B cell (primary cell): ENCODE measurements around the gene PSKH1. TPM values are rescaled to one million over a fixed set of nuclear protein-coding genes. Genes with fewer than 3 reads are reported as not detected.

Experiments
- ATAC-seq: fragments of 200-7000 bp; cut with Tn5 transposase; one replicate; pipeline ENCODE4 v1.10.0; 2021; ENCODE audit warnings: low read depth, mild to moderate bottlenecking, moderate number of reproducible peaks, moderate library complexity
- CTCF ChIA-PET: fragments of 350-600 bp; sonication (Branson Sonifier 250); formaldehyde crosslinking; loops from one replicate; lab custom pipeline; 2021; ENCODE audit warnings: antibody characterized with exemption, inconsistent platforms; lab: Charles Lee
- POLR2A ChIA-PET: fragments of 350-600 bp; sonication (Branson Sonifier 250); formaldehyde crosslinking; loops from one replicate; lab custom pipeline; 2021; ENCODE audit warnings: antibody characterized with exemption; lab: Charles Lee
- DNase-seq: peaks from one replicate; pipeline ENCODE4 v3.0.0; 2013
- H2AFZ ChIP-seq: 2 replicates; pipeline ENCODE4 v1.6.1; 2012; ENCODE audit warnings: mild to moderate bottlenecking, low read depth, low read length; ENCODE audit not compliant: insufficient read depth, poor library complexity, severe bottlenecking
- H3K27ac ChIP-seq, 2 donors: 1 replicate in 1 of 2; 2 replicates in 1 of 2; pipeline ENCODE4 v1.5.1; 2012 to 2013; ENCODE audit warnings: low read length in 2 of 2, mild to moderate bottlenecking in 2 of 2, moderate library complexity in 1 of 2
- H3K27me3 ChIP-seq, 4 experiments: fragments of 200-600 bp in 1 of 4; sonication (generic) in 1 of 4; replicated peaks in 1 of 4; 1 replicate in 2 of 4; 2 replicates in 2 of 4; pipeline versions ENCODE4 v1.6.1 to v1.7.0; 2013 to 2016; ENCODE audit warnings: low read length in 3 of 4, mild to moderate bottlenecking in 2 of 4, mixed read lengths in 1 of 4, moderate library complexity in 1 of 4; ENCODE audit not compliant: insufficient read depth in 4 of 4, control insufficient read depth in 3 of 4; ENCODE audit errors: control extremely low read depth in 1 of 4
- H3K36me3 ChIP-seq, 2 experiments: replicated peaks in 1 of 2; 1 replicate in 1 of 2; 2 replicates in 1 of 2; pipeline versions ENCODE4 v1.6.1 to v1.7.1; 2013; ENCODE audit warnings: low read length in 1 of 2; ENCODE audit not compliant: insufficient read depth in 2 of 2, control insufficient read depth in 1 of 2; ENCODE audit errors: control extremely low read depth in 1 of 2, extremely low read depth in 1 of 2
- H3K4me1 ChIP-seq, 2 donors: fragments of 200-600 bp in 1 of 2; sonication (generic) in 1 of 2; 1 replicate in 1 of 2; 2 replicates in 1 of 2; pipeline versions ENCODE4 v1.5.1 to v1.6.1; 2013 to 2017; ENCODE audit warnings: low read length in 2 of 2; ENCODE audit not compliant: control insufficient read depth in 2 of 2, insufficient read depth in 2 of 2
- H3K4me2 ChIP-seq: replicated peaks from 2 replicates; pipeline ENCODE3; 2012; ENCODE audit warnings: mild to moderate bottlenecking, low read depth, low read length; ENCODE audit not compliant: poor library complexity, severe bottlenecking
- H3K4me3 ChIP-seq, 5 experiments: fragments of 200-600 bp in 1 of 5; sonication (generic) in 1 of 5; 1 replicate in 3 of 5; 2 replicates in 2 of 5; pipeline versions ENCODE4 v1.5.1 to v1.7.0; 2011 to 2016; ENCODE audit warnings: low read length in 4 of 5, mild to moderate bottlenecking in 4 of 5, low read depth in 2 of 5, control low read depth in 1 of 5, moderate library complexity in 1 of 5; ENCODE audit not compliant: insufficient read depth in 1 of 5; ENCODE audit errors: control extremely low read depth in 1 of 5, extremely low read depth in 1 of 5
- H3K79me2 ChIP-seq: fragments of 200-600 bp; sonication (generic); one replicate; pipeline ENCODE4 v1.6.0; 2016; ENCODE audit warnings: low read length; ENCODE audit not compliant: control insufficient read depth, insufficient read depth
- H3K9ac ChIP-seq: fragments of 200-600 bp; sonication (generic); 2 replicates; pipeline ENCODE4 v1.6.1; 2017; ENCODE audit warnings: mild to moderate bottlenecking, low read length, moderate library complexity
- H3K9me3 ChIP-seq, 3 donors: one replicate each; pipeline versions ENCODE4 v1.6.1 to v1.7.1; 2013; ENCODE audit warnings: low read length in 2 of 3; ENCODE audit not compliant: control insufficient read depth in 2 of 3, insufficient read depth in 1 of 3; ENCODE audit errors: control extremely low read depth in 1 of 3
- H4K20me1 ChIP-seq: 2 replicates; pipeline ENCODE4 v1.6.0; 2012; ENCODE audit warnings: mild to moderate bottlenecking, low read length; ENCODE audit not compliant: insufficient read depth, control insufficient read depth, poor library complexity, severe bottlenecking
- H3K27ac Mint-ChIP-seq: one replicate; pipeline ENCODE4 v1.8.0; 2021; ENCODE audit warnings: mixed read lengths
- H3K27me3 Mint-ChIP-seq: one replicate; pipeline ENCODE4 v1.8.0; 2021; ENCODE audit warnings: mixed read lengths
- H3K4me1 Mint-ChIP-seq: one replicate; pipeline ENCODE4 v1.8.0; 2021; ENCODE audit warnings: mixed read lengths
- H3K4me3 Mint-ChIP-seq: one replicate; pipeline ENCODE4 v1.8.0; 2021; ENCODE audit warnings: mixed read lengths
- H3K9me3 Mint-ChIP-seq: one replicate; pipeline ENCODE4 v1.8.0; 2022; ENCODE audit warnings: mixed read lengths; ENCODE audit not compliant: insufficient read depth
- CTCF ChIP-seq: fragments of 200-600 bp; IDR thresholded peaks from one replicate; pipeline ENCODE4 v1.8.0; 2022; ENCODE audit warnings: antibody characterized with exemption, mild to moderate bottlenecking
- EZH2 ChIP-seq: IDR thresholded peaks from 2 replicates; pipeline ENCODE4 v1.6.1; 2012; ENCODE audit warnings: borderline replicate concordance, low read depth, mild to moderate bottlenecking, moderate library complexity, low read length; ENCODE audit not compliant: insufficient read depth, poor library complexity, severe bottlenecking
- WGBS: methylation state at CpG from one replicate; pipeline ENCODE4 v1.1.5; 2013; ENCODE audit warnings: missing lambda C conversion rate; ENCODE audit not compliant: insufficient coverage; 5-methylcytosine and 5-hydroxymethylcytosine counted together
- intact Hi-C: fragments of 100-400 bp; cut with micrococcal nuclease; formaldehyde crosslinking; loops from one replicate; pipeline ENCODE4 v1.10.0; 2022
- polyA plus RNA-seq: library from polyadenylated mRNA; depleted of rRNA; stranded (reverse); fragments of >200 nt; gene quantifications from 2 replicates; pipeline ENCODE4 v1.2.3, GENCODE V29; 2012
- total RNA-seq, 2 donors: library from RNA; stranded (reverse); fragments of 120-200 nt in 1 of 2; gene quantifications; 1 replicate in 1 of 2; 2 replicates in 1 of 2; pipeline versions ENCODE4 v1.2.3 to v1.2.4, GENCODE V29; 2013 to 2022

PSKH1 gene
- total and polyA plus RNA-seq, 2 donors (not counting 1 experiment from before 2014, with no cell fraction given) = 20.1 to 29.1 TPM

- Histone ChIP-seq H2AFZ (peak overlapping the region; percentile 80), H3K9me3 (no peaks in the 10 kb centered on the region), H3K79me2 (peaks cover 14% of the 10 kb centered on the region), H4K20me1 (peaks cover 8% of the 10 kb centered on the region), H3K27ac (no peak overlapping the region), H3K4me2 (peak overlapping the region; percentile 100), H3K27me3 (no peaks in the 10 kb centered on the region), H3K4me1 (peaks cover 10 to 19% of the 10 kb centered on the region in 2 donors), H3K4me3 (peak overlapping the region; percentile 13 to 95 (median 80)), H3K36me3 (no peaks in the 10 kb centered on the region), H3K9ac (peak overlapping the region; percentile 82)
- Mint-ChIP-seq H3K4me3 (peak overlapping the region; percentile 88), H3K27ac (peak overlapping the region; percentile 64), H3K9me3 (no peaks in the 10 kb centered on the region), H3K4me1 (peaks cover 20% of the 10 kb centered on the region), H3K27me3 (no peaks in the 10 kb centered on the region)
- intact Hi-C loops = loop anchor here (10.0 kb wide), 1 partner anchor 255 kb away; no protein-coding TSS in a partner anchor
- TF ChIP-seq EZH2 (no peak), CTCF (no peak)
- 61% methylated on average over 22 of the region's 40 CpGs for WGBS
- ChIA-PET POLR2A (interaction anchor here (0.5 to 1.9 kb wide), 2 partner anchors 32 to 33 kb away, joined by 4 to 8 read pairs; partner anchors contain the start of gene PSMB10), CTCF (interaction anchor here (1.0 to 3.2 kb wide), 2 partner anchors 32 to 86 kb away, joined by 3 to 11 read pairs; partner anchors contain the start of gene PSMB10)
- DNase-seq = peak; percentile 55
- no peak for ATAC-seq
Measured at GRCh38 chr16:67969254-67970039, 76.4 kb downstream of the PSKH1 start.

GRCh38 chr16:67971111-67971510, 78.1 kb downstream of the PSKH1 start:
- H3K4me1 ChIP-seq = peaks cover 10 to 25% of the 10 kb centered on the region in 2 donors
- Mint-ChIP-seq H3K9me3 (no peaks in the 10 kb centered on the region), H3K27me3 (no peaks in the 10 kb centered on the region), H3K4me1 (peaks cover 23% of the 10 kb centered on the region), H3K27ac (peak overlapping the region; percentile 26), H3K4me3 (peak overlapping the region; percentile 5)
- WGBS = 100% methylated on average over 7 of the region's 9 CpGs
- H3K79me2 ChIP-seq = peaks cover 14% of the 10 kb centered on the region
- no peak overlapping the region for H3K4me3 ChIP-seq
- DNase-seq (no peak), ATAC-seq (no peak)
- TF ChIP-seq EZH2 (no peak), CTCF (no peak)
- intact Hi-C loops = no loop called here
- H3K36me3 ChIP-seq = no peaks in the 10 kb centered on the region
- H4K20me1 ChIP-seq = peaks cover 8% of the 10 kb centered on the region
- no peak overlapping the region for H2AFZ ChIP-seq
- no peaks in the 10 kb centered on the region for H3K27me3 ChIP-seq
- ChIA-PET POLR2A (no interaction called here), CTCF (interaction anchor here (0.9 to 1.0 kb wide), 2 partner anchors 15 to 30 kb away, joined by 3 read pairs; no protein-coding TSS in a partner anchor)
- H3K4me2 ChIP-seq = no peak overlapping the region
- no peaks in the 10 kb centered on the region for H3K9me3 ChIP-seq
- no peak overlapping the region for H3K27ac ChIP-seq
- H3K9ac ChIP-seq = no peak overlapping the region
